T-helper 2 cell treated with Interferon-gamma antibody and Interleukin-4, amounts not matched to agents 100 ng/mL and 5 ng/mL, for 36 hours (primary cell): Measurements from ENCODE around the gene MIEF2. TPM values are rescaled to one million over a fixed set of nuclear protein-coding genes. Genes with fewer than 3 reads are reported as not detected.

Experiments
- intact Hi-C: fragments of 100-400 bp; cut with micrococcal nuclease; formaldehyde crosslinking; loops from one replicate; pipeline ENCODE4 v1.15.1; 2023
- total RNA-seq: library from RNA; stranded (reverse); gene quantifications from 2 replicates; pipeline ENCODE4 v1.2.3, GENCODE V29; 2022

MIEF2 gene
- total RNA-seq, 1 donor from 2014 or later = 6.2 TPM

GRCh38 chr17:18254888-18255649 is 5.4 kb upstream of the MIEF2 start:
- intact Hi-C loops = no loop called here

GRCh38 chr17:18256351-18256750 is 4.1 kb upstream of the MIEF2 start:
- intact Hi-C loops = no loop called here

DNA sequence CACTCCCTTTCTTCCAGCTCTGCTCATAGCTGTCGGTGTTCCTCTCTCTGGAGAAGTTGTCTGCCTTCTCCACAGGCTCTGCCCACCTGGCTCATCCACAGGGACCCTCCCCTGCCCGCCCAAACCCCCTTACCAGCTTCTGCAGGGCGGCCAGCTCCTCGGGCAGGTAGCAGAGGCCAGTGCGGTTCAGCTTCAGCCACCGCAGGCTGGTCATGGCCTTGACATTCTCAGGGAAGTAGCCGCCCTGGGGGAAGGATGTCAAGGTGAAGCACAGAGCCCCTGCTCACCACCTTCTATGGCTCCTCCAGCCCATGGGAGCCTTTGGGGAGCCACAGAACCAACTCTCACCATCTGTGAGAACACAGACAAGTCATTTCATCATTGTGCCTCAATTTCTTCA is 3.7 kb upstream of the MIEF2 start:
- intact Hi-C loops = no loop called here

GRCh38 chr17:18257268-18257981 is 3.0 kb upstream of the MIEF2 start:
- intact Hi-C loops = no loop called here

- intact Hi-C loops = loop anchor here (1.0 kb wide), 1 partner anchor 75 kb away; the partner anchor contains the start of gene ALKBH5
Observed at GRCh38 chr17:18257982-18258355, 2.5 kb upstream of the MIEF2 start.

DNA sequence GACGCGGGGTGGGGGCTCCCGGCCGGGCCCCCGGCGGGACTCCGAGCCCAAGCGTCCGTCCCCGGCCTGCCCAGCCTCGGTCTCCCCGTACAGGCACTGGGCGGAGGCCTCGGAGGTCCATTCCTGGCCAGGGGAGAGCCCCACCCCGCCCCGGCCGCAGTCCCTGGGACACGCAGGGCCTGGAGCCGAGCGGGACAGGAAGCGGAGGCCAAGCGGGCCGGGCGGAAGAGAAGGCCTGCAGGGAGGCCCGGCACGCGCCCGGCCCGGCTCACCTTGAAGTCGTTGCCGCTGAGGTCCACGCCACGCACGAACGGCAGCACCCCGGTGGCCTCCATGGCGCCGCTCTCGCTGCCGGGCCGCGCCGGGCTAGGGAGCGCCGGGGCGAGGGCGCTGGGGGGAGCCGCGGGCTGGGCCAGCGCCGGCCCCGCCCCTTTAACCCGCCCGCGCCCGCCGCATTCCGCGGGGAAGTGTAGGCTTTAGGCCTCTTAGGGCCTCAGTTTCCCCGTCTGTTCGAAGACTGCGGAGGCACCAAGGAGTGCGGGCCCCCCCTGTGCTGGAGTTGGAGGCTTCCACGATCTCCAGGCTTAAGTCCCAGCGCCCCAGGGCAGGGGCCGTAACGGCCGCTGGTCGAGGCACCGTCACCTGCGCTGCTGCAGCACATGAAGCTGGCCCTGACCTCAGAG is 2.0 kb upstream of the MIEF2 start, which contains the start of gene FLII:
TSS of gene FLII (minus strand) at position 383 of the 683 bp plus-strand sequence. CDS start at position 335, 48 bp downstream.
- intact Hi-C loops = loop anchor here (1.0 kb wide), 1 partner anchor 75 kb away; the partner anchor contains the start of gene ALKBH5

DNA sequence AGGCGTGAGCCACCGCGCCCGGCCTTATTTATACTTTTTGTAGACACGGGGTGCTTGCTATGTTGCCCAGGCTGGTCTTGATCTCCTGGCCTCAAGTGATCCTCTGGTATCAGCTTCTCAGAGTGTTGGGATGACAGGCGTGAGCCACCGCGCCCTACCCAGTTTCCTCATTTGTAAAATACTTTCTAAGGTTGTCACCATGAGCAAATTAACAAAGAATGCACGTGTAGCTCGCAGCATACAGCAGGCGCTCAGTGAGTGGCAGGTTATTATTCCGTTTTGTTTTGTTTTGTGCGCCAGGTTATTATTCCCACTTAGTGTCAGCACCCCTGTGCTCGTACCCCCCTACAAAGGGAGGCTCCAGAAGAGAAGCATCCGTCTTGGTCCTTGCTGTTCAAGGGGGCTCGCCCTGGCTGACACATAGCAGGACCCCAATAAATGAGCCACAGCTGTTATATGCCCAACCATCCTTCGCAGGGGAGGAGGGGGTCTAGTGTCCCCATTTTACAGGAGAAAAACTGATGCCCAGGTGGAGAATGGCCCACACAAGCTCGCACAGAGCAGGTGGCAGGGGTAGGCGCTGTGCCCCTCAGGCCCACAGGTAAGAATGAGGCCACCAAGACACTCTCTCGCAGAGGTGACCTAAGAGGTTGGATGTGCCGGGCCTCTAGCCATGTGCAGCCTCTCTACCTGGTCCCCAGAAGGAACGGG is 686 bp upstream of the MIEF2 start:
- intact Hi-C loops = loop anchor here (1.0 kb wide), 2 partner anchors 34 to 56 kb away; partner anchors contain the start of genes LLGL1 and SMCR8

DNA sequence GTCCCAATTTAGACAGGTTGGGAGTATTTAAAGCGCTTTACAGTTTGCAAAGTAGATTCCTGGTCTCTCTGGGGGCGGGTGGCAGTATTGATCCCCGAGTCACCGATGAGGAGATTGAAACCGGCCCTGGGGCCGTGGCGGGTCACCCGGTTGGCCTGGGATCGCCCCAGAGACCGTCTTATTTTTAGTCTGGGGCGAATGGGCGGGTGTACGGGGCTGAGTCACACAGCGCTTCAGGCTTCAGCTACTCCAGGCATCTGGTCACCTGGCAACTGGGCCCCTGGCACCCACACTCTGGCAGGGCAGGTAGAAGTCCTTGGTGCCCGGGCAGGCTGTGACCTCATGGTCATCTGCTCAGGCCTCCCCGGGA is 669 bp downstream of the MIEF2 start:
- intact Hi-C loops = no loop called here

GRCh38 chr17:18261659-18262058 is 1.2 kb downstream of the MIEF2 start:
- intact Hi-C loops = no loop called here

GRCh38 chr17:18262111-18262510 is 1.6 kb downstream of the MIEF2 start:
- intact Hi-C loops = no loop called here

DNA sequence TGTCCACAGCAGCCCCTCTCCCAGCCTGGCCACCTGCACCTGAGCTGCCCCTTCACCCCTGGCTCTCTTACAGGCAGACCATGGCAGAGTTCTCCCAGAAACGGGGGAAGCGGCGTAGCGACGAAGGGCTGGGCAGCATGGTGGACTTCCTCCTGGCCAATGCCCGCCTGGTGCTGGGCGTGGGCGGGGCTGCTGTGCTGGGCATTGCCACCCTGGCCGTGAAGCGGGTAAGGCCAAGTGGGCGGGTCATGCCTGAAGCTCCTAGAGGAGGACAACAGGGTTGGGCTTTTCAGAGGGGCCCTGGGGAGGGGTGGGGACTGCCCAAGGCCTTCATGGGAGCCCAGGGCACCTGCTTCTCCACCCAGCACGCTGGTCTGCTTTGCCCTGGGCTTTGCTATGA is 2.2 kb downstream of the MIEF2 start:
- intact Hi-C loops = no loop called here

- intact Hi-C loops = no loop called here
Observed at GRCh38 chr17:18263885-18264682, 3.6 kb downstream of the MIEF2 start.

DNA sequence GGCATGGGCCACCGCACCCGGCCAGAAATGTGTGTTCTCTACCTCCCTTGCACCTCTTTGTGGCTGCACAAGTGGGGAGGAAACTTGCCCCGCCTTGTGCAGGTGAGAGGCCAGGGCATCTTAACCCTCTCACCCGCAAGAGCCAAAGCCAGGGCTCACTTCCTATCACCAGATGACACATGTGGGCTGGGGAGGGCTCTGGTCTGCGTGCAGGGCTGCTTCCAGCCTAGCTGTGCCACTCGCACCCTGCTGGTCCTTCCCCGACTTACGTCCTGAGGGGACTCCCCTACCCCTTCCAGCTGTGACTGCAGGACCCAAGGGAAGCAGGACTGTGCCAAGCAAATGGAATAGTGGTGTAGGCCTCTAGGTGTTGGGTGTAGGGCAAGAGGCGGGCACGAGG is 6.9 kb downstream of the MIEF2 start:
- intact Hi-C loops = no loop called here

DNA sequence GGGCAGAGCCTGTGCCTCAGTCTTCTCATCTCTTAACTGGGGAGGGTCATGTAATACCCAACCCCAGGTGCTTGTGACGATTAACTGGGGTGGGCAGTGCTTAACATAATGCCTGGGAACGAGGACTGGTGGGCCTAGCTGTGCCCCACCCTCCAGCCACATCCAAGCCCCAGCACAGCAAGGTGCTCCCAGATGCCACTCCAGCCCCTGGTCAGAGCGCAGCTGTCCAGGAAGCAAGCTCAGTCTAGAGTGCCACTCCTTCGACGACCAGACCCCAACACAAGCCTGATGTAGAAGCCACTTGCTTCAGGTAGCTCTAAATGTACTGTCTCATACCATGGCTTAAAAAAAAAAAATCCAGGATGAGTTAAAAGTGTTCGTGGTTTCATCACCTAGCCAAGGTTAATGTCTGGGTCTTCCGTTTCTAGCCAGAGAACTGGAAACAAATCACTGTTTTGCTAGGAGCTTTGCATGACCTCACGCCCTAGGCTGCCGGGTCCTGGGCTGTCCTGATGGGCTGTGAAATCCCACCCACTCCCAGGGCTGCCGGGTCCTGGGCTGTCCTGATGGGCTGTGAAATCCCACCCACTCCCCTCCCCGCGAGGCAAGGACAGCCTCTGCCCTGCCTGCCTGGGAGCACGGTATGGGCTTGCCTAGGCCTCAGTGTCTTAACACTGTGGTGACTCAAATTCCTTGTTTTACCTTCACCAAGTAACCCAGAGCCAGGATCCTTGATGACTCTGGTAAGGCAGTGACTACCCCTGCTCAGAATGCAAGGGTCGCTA is 7.7 kb downstream of the MIEF2 start:
- intact Hi-C loops = no loop called here

DNA sequence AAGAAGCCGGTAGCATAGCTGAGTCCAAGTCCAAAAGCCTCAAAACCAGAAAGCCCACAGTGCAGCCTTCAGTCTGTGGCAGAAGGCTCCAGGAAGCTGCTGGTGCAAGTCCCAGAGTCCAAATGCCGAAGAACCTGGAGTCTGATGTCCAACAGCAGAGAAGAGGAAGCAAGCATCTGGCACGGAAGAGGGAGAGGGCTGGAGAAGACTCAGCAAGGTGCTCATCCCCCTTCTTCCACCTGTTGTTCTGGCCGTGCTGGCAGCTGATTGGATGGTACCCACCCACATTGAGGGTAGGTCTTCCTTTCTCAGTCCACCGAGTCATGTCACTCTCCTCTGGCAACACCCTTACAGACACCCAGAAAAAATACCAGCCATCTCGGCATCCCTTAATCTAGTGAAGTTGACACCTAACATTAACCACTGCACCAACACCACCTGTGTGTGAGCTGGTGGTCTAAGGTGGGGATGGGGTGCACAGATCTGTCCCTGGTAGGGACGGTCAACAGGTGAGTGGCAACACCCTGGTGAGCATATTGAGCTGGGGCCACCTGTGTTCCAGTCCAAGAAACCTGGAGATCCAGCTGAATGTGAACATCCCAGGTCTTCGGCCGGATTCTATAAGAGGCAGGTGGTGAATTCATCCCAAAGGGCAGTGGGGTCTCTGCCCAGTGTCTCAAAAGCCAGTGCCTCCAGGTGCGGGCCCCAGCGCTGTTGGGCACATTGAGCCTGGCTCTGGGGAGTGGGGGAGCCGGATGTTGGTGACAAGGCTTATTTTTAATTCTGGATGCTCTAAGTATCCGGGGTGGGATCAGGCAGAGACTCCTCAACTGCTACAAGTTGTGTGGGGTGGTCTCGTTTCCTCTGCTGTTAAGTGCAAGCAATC is 9.8 kb downstream of the MIEF2 start:
- intact Hi-C loops = no loop called here

GRCh38 chr17:18277076-18277475 is 16.6 kb downstream of the MIEF2 start:
- intact Hi-C loops = no loop called here

- intact Hi-C loops = no loop called here
Observed at GRCh38 chr17:18278867-18279266, 18.4 kb downstream of the MIEF2 start.

DNA sequence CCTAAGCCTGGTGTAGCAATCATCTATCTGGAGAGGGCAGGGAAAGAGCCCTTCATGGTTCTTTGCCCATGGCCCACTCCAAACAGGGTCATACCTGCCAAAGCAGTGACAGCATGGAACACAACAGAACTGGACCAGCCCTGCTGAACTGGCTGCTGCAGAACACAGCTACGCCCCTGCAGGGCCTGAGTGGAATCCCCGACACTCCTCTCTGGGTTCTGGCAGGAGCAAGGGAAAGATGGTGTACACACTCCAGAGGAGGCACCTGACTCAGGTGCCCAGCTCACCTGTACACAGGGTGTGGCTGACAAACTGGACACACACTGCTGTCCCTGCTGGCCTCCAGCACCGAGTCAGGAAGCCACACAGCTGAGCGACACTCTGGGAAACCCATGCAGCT is 19.8 kb downstream of the MIEF2 start:
- intact Hi-C loops = no loop called here
